HG03378 (cell line): ENCODE data around the gene CDKN2A.

ENCODE experiments used
- ATAC-seq: cut with Tn5 transposase; IDR thresholded peaks from one replicate; pipeline ENCODE4 v1.9.1; 2021; ENCODE audit warnings: mild to moderate bottlenecking, moderate library complexity; ENCODE audit not compliant: unreplicated experiment

Gene CDKN2A

DNA sequence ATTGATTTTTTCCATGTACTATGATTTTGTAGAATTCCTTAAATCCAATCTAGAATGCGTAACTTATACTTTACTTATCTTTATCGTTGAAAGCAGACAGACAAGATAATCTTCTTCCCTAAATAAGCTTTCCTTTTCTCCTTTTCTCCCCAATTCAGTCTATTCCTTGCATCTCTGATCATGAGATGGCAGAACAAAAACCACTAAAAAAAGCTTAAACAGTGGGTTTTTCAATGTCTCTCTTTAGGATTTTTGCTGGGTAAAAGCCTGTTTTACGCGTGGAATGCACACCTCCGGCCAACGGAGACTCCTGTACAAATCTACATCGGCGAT lies 14.2 kb upstream of the CDKN2A start:
- no peak for ATAC-seq

DNA sequence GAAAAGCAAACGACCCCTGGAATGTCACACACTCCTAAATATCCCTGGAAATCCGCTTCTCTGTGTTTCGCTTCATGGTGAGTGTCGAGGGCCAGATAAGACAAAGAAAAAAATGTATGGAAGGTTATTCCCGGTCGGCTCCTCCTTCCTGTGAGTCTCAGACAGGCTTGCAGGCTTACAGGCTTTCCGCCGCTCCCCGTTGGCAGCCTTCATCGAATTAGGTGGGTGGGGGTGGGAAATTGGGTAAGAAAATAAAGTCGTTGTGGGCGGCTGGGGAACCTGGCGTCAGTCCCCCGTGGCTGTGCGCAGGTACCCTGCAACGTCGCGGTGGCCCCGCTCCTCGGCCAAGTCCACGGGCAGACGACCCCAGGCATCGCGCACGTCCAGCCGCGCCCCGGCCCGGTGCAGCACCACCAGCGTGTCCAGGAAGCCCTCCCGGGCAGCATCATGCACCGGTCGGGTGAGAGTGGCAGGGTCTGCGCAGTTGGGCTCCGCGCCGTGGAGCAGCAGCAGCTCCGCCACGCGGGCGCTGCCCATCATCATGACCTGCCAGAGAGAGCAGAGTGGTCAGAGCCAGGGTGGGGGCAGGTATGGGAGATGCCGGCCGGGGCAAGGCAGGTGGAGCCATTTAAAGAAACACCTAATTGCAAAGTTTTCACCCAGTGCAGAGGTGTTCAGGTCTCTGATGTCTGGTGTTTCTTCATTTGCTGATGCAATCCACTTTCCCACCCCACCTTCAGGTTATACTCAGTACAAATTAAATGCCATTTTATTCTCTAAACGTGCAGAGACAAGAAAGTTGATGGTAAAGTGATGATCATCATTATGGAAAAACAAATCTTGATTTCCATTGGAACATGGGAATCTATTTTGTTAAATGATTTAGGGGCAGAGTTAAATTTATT lies 11.8 kb upstream of the CDKN2A start:
- ATAC-seq = no peak

DNA sequence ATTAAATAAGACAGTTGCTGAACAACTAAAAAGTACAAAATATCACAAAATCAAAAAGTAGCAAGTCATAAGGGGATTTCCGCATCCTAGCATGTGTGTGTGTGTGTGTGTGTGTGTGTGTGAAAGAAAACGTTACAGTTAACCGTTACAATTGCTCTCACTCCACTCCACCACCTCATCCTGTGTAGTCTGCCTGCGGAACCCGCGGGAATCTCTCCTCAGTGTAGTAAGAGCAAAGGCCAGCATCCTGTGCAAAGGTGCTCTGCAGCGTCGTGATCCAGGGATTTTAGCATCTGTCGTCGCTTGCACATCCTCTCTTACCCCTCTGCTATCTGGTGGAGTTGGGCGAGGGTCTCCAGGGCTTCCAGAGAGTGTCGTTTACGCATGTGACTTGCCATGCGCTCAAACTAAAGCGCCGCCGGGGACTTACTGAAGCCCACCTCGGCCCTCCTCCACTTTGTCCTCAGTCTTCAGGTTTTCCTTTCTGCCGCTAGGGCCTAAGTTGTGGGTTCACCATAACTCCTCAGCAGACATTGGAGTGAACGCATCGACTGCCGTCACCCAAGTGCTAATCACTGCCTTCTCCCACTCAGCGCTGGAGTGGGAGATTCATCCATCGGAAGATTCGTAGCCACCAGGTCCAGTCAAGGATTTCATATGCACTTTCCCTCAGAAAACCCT lies 11.0 kb upstream of the CDKN2A start:
- no peak for ATAC-seq

DNA sequence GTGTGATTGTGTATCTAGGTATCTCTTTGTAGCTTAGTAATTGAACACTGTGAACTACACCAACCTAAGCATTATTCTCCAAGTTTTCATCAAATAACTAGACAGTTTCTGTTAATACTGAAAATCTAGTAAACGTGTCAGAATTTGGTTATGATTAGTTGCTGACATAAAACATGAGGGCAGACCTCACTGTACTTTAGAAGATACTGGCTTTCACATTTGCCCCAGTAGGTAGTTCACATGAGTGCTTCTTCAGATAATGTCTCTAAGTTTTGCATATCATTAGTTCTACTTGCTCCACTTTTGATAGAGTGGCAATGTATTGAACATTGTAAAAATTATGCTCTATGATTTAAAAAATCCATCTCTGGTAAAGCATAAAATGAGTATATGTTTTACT lies 7.8 kb upstream of the CDKN2A start:
- no peak for ATAC-seq

DNA sequence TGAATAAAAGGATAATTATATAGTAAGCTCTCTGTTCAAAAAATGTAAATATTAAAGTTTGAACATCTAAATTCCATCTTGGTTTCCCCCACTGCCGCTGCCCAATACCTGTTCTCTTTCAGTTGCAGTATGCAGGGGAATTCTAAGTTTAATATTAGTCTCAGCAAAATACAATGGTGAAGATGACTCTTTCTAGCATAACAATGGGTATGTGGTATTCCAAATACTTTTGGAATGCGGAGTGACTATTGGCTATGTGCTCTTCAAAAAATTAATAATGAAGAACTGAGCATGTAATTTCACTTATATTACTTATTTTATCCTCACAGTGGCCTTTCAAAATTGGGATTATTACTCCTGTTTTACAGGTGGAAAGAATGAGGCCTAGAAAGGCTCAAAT lies 3.8 kb upstream of the CDKN2A start:
- no peak for ATAC-seq

DNA sequence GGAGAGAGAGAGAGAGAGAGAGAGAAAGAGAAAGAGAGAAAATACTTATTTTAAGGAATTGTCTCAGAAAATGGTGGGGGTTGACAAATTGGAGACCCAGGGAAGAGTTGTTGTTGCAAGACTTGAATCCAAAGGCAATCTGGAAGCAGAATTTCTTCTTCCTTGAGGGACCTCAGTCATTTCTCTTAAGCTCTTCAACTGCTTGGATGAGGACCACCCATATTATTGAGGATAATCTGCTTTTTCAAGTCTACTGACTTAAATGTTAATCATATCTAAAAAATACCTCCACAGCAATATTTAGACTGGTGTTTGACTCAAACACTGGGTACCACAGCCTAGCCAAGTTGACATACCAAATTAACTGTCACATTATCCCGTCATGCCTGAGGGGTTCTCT lies 3.3 kb upstream of the CDKN2A start:
- ATAC-seq = no peak

DNA sequence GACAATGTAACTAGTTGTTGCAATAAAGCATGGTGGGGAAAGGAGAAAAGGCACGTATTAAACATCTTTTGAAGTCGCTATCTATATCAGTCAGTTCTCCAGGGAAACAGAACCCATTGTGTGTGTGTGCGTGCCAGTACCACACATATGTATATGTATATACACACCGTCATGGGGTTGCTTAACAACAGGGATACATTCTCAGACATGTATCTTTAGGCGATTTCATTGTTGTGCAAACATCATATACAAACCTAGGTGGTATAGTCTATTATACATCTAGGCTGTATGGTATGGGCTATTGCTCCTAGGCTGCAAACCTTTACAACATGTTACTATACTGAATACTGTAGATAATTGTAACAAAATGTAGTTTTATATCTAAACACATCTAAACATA lies 2.7 kb upstream of the CDKN2A start:
- ATAC-seq = no peak

DNA sequence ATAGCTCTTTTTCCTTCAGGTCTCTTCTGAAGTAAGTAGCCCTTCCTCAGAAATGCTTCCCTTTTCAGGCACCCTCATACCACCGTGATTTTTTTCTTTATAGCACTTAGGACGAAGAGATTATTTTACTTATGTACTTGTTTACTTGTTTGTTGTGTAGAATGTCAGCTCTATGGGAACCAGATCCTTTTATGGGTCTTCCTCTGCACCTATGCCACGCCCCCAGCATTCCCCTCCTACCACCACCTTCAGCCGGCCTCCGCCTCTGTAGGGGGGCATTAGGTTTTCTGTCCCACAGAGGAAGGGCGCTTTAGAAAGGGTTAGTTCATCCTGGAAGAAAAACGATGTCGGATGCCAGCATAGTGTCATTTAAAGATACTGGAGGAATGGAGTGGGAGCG lies 2.2 kb upstream of the CDKN2A start:
- no peak for ATAC-seq

DNA sequence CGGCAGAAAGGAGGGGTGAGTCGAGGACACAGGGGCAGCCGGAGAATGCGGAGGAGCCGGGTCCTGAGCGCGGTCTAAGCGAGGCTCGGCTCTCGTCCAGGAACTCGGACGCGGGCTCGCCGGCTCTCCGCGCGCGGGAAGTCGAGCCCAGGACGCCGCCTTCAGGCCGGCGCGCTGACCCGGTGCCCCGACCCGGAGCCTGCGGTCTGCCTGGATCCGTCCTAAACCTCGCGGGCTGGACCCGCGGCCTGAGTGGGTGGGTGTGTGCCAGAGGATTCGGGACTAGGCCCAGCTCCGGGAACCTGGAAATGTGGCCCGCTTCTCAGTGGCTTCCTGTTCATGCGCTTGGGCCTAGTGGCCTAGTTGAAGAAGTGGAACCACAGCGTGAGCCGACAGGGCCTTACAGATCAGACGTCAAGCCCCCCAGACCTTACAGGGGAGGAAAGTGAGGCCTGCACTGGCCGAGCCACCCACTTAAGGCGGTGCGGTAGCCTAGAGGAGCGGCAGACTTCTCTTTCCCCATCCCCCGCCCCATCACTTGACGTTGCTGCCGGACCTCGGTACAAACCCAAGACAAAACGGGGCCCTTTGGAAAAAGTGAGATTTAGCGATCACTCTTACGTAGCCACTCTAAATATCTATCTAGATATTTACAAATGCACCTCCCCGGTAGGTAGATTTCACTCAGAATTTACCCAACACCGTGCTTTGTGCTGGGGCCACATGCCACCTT lies 1.6 kb upstream of the CDKN2A start:
- ATAC-seq = no peak

DNA sequence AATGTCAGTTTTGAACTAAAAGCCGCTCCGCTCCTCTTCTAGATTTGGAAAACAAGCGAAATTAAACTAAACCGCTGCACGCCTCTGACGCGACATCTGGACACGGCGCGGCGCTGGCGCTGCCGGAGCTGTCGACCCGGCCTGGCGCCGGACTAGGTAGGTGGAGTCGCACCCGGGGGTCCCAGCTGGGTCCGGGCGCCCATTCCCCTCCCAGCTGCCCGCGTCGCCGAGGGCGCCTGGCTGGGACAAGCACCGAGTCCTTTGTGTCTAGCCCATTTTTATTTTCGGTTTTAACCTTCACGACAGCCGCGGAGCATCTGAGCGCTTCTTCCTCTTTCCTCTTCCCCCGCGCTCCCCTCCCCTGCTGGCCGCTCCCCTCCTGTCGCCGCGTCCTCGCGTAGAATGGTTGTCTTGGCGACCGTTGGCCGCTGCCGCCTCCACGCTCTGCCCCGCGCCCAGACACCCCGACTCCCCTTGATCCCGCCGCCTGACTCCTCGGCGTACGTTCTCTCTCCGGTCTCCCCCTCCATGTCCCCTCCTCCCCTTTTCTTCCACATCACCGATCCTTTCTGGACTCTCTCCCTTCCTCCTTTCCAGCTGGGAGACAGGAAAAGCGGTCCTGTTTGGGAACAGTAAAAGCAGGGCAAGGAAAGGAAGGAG lies 944 bp upstream of the CDKN2A start:
- peak; percentile 86 for ATAC-seq

DNA sequence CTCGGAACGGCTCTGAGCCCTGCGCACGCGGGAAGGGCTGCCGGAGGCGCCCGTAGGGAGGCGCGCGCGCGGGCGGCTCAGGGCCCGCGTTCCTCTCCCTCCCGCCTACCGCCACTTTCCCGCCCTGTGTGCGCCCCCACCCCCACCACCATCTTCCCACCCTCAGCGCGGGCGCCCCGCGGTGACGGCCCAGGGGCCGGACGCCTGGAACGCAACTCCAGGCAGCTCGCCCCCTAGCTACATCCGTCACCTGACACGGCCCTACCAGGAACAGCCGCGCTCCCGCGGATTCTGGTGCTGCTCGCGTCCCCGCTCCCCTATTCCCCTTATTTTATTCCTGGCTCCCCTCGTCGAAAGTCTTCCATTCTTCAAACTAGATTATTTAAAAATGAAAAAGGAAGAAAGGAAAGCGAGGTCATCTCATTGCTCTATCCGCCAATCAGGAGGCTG lies 389 bp upstream of the CDKN2A start, which contains the start of gene CDKN2B-AS1:
CDKN2B-AS1 (plus strand) TSS at position 236 of the 450 bp plus-strand sequence.
- ATAC-seq = peak; percentile 27

DNA sequence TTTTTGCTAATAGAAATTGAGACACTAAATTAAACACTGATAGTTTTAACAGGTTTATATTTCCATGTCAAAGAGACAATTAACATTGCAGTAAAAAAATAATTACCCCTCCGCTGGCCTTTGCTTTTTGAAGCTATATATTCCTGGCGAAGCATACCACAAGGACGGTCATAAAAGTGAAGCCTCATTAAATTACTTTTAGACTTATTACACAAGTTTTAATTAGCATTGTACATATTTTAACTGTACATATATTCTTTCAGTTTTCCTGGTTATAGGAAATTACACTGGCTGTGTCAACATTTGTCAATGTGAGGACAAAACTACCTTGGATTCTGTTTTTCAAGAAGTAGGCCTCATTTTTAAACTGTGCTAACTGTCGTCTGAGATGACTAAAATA lies 1.2 kb downstream of the CDKN2A start:
- ATAC-seq = no peak

DNA sequence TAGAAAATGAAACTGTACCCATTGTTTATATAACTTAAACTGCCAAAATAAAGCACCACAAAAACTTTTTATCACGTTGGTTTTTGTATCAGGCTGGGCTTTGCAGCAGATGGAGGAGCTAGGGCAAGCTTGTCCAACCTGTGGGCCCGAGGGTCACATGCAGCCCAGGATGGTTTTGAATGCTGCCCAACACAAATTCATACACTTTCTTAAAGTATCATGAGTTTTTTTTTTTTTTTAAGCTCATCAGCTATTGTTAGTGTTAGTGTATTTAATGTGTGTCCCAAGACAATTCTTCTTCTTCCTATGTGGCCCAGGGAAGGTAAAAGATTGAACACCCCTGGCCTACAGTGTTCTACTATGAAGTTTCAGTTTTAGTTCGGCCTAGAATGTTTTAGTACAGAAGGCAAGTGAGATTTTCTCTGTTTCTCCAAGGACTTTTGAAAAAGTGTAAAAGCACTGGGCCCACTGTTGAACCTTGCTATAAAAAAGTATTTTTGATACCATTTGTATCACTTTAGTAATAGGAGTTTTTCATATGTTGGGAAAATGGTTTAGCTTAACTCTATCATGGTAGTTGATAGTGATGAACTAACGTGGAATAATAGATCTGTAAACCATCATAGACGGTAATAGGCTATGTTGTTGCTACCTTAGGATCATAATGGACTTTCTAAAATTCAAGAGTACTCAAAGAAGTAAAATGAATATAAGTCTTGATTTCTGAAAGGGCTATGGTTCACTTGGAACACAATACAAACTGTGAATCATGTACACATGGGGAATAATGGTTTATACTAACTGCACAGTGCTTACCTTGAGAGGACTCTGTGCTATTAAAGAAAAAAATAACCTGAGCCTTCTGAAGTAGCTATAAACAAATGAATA lies 2.9 kb downstream of the CDKN2A start:
- ATAC-seq = no peak

DNA sequence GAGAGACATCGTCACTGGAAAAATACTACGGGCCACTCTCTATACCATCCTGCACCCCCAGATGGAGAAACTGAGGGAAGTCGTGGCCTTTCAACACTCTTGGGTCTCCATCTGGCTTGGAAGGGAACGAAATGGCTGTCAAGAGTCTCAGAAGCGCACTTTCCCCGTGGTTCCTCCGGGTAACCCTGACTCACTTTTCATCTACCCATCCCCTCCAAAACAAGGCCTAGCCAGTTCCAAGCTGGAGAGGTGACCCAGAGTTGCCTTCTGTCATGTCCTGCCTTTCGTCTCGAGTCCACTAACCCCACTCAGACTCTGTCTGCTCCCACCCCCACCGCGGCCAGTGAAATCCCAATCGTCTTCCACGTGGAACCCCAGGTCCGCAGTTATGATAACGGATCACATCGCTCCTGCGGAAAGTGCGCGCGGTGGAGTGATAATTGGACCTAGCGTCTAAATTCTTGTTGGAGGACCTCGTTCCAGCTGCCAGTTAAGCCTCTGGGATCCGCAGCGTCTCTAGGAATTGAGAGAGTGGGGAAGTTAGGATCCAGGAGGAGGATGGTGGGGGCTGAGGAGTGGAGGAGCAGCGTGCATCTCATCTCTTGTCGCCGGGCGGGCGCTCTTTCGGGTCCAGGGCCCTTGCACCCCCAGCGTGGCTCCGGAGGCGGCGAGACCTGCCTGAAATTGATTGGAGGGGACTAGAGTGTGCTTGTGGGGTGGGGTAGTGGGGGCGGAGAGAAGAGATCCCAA lies 4.6 kb downstream of the CDKN2A start:
- no peak for ATAC-seq

DNA sequence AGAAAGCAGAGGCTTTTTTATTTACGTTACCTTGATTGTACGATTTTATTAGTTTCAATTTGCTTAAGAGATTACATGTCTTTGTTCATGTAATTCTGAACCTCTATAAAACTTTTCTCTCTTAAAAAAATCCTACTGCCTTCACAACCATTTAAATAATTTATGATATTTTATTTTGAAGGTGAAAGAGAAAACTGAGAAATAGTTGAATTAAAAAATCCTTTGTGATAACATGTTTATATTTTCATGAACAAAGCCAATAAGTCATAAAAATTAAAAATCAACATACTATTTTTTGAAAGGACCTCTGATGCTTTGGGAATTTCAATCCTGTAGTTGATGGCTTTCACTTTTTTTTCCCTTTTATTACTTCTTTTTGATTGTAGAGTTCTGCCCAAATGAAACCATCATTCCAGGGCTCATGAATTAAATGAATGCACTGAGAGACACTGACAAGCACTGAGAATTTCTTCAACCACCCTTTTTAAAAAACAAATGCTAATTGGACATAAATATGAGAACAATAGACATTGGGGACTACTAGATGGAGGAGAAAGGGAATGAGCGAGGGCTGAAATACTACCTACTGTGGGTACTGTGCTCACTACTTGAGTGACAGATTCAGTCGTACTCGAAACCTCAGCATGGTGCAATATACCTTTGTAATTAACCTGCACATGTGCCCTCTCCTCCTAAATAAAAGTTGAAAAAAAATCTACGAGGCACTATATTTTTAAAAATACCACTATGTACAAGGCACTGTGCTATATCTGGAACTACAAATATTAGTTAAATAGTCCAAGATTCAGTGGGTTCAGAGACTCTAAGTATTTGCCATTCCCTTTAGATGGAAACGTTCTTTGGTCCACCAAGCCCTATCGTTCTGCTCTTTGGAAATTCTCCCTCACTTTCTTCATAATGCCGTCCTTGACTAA lies 5.9 kb downstream of the CDKN2A start:
- no peak for ATAC-seq

DNA sequence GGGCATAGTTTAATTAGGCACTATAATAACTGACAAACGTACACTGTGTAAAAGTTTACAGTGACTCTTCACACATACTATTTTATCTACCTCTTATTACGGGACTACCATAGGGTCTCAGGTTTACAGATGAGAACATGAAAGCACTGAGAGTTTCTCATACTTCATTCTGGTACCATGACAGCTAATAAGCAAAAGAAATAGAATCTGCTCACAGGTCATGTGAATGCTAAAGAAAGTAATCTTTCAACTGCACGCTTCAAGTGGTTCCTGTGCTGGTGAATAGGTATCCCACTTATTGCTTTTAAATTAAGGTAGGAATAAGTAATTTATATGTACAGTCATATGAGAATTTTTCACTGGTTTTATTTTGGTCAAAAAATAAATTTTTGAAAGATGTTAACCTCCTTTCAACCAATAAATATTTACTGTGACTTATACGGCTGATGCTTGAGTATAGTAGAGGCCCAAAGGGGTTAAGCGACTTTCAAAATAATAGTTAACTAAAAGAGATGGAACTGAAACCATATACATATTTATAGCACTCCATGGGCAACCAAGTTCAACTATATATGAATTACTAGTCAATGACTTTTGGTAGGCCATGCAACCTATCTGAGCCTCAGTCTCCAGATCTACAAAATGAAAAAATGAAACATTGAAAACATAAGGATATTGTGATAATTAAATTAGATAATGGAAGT lies 8.1 kb downstream of the CDKN2A start:
- ATAC-seq = peak; percentile 69

DNA sequence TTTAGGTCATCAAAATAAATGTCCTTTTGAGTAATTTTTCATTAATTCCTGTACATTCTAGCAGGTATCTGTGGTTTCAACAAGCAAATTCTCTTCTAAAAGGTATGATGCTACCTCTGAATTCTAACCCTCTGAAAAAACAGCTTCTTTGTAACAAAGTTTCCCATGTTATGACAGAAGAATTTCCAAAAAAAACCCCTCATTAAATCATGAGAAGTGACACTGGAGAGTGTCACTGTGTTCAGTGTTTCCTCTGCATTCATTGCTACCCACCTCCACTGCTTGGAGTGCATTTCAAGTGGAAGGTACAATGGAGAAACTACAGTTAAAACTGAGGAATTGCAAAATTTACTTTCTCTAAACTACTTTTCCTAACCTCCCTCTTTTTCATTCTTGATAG lies 10.1 kb downstream of the CDKN2A start:
- ATAC-seq = no peak

DNA sequence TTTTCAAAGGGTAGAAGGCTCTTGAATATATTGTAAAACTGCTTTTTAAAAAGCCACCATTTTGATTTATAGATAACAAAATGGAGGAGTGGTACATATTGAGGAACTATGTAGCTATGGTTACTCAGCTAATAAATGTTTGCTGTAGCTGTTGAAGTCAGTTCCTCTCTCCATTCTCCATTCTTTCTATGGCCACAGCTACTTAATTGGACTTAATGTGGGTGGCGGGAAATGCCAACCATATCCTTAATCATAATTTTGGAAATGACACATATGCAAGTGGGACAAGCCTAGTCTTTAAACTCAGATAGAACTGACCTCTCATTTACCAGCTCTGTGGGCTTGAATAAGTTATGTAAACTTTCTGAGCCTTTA lies 10.6 kb downstream of the CDKN2A start:
- ATAC-seq = no peak
